ENCODE measurements around the gene ITGA1.

The ITGA1 gene

DNA sequence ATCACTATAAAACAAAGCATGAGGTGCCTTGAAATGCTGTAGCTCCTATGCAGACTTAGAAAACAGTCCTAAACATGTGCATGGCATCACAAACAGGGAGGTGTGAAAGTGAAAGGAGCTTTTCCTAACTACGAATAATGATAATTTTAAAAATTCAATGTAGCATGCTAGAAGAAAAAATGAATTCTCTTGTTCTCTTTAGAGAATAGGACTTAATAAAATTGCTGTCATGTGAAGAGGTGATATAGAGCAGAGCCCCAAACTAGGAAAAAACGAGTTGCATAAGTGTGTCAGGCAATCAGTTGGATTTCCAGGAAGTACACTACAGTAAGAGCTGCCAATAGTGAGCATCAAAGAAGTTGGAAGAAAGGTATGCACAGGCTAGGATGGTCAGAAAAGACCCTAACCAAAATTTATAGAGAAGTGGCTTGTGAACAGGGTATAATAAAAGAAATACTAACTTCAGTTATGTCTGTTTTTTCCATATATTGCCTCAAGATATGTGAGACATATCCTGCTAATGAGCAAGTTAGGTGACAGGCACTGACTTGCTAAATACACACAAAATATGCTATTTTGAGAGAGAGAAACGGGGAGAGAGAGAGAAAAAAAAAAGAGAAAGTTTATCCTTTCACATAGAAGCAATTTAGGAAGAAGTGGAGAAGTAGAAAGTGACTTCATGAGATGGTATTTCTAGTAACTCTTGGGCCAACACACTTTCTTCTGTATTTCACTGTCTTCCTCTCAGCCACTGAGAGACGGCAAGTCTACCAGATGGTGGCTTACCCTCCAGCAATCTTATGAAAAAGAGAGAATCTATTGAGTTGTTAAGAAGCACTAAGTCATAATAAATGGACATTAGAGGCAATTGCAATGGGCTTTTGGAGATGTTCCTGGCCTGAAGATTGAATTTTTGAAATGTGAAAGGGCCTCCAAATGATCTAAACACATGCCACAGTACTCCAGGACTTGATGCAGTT lies 219.5 kb downstream of the ITGA1 start:
- no peak for DNase-seq

DNA sequence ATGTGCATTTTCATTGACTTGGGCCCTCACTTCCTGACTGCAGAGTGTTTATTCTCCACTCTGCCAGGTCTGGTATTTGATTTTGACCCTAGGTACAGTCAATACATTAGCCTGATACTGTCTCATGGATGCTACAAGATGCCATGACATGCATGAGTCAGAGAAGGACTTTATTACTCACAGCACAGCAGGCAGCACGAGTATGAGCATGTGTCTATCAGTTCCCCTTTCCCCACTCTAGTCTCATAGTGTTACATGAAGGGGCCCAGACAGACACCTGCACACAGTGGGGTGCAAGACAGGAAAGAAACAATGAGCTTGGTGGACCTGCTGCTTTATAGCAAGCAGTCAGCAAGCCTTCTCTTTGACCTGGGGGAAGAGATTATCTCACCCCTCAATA lies 221.0 kb downstream of the ITGA1 start:
- peak; percentile 52 to 59 for DNase-seq

Measured in activated T-cell treated with anti-CD3 and anti-CD28 coated beads, Interleukin-2, amount 50 U/mL, for 48 hours (primary cell).